Smooth muscle cell of the brain vasculature (primary cell): ENCODE data around the gene IFNA5.

Source experiments
- DNase-seq: peaks from one replicate; pipeline ENCODE4 v3.0.0-alpha.2; 2012; ENCODE audit warnings: low read depth, low spot score

Gene IFNA5

DNA sequence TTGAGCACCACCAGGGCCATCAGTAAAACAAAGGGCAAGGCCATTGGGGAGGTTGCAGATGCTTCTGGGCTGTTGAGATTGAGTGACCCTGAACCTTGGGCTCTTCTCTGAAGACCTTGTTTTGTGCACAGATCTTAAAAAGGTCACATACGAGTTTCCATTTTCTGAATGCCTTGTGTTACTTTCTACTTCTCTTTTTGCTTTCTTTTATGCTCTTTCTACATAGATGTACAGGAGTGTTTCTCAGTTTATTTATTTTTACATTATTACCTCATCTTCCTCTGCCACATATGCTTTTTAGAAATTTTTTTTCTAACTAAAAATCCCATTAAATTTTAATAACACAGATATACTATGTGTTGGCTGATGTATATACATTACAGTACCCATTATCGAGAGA is at the start of gene IFNA5:
IFNA5 (minus strand) TSS at position 101 of the 400 bp plus-strand sequence; CDS start at position 44, 57 bp downstream.
- DNase-seq: no peak

DNA sequence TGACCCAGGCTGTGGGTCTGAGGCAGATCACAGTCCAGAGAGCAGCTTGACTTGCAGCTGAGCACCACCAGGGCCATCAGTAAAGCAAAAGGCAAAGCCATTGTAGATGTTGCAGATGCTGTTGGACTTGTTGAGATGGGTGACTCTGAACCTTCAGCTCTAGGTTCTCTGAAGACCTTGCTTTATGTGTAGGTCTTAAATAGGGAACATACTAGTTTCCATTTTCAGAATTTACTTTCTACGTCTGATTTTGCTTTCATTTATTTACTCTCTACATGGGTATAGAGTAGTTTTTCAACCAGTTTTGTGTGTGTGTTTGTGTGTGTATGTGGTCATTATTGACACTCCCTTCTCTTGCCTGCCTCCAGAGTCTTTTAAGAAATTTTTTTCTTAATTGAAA is 45.7 kb upstream of the IFNA5 start, which contains the start of gene IFNA6:
IFNA6 (minus strand) TSS at position 101 of the 400 bp plus-strand sequence; CDS start at position 101, 0 bp downstream.
- DNase-seq: no peak

- DNase-seq: no peak
Observed at GRCh38 chr9:21348430-21348970, 43.4 kb upstream of the IFNA5 start.

DNA sequence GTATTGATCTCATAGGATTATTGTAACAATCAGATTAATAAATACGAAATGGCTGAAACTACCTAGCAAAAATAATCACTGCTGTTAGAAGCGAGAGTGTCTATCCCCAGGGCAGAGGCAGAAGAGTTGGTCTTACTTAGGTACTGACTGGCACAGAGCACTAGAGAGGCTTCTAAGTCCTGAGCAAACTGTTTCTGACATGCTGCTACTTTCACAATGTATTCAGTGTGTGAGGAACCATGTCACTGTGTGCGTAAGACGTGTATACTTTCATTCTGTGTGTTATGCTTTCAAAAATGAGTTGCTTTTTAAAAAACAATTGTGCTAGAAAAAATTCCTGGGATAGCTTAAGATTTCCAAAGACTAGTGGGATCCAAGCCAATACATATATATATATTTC is 35.6 kb upstream of the IFNA5 start:
- DNase-seq: no peak

DNA sequence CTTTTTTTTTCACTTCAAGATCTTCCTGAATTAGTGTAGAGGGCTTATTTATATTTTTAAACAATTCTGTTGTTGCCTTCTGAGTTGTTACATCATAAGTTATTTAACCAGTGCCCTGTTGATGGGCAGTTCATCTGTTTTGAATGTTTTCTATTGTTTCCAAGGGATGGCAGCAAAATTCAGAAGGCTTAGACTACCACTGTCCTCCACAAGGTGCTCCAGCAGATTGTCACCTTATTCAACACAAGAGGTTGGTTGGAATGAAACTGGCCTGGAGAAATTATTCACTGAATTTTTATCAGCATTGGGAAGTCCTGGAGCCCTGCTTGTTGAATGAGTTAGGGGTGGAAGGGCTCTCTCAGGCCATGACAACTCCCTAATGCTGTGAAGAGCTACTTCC is 31.3 kb upstream of the IFNA5 start:
- DNase-seq: no peak

- DNase-seq: peak; percentile 79
Observed at GRCh38 chr9:21334701-21335632, 29.9 kb upstream of the IFNA5 start, which contains the start of gene KLHL9. TSS of gene KLHL9 (minus strand) at chr9:21335404. CDS start at chr9:21334859, 545 bp downstream.

- no peak for DNase-seq
Observed at GRCh38 chr9:21333226-21333625, 28.1 kb upstream of the IFNA5 start.

GRCh38 chr9:21331676-21332402 is 26.7 kb upstream of the IFNA5 start:
- no peak for DNase-seq

GRCh38 chr9:21326526-21327139 is 21.5 kb upstream of the IFNA5 start:
- DNase-seq: no peak

GRCh38 chr9:21324047-21324446 is 18.9 kb upstream of the IFNA5 start:
- DNase-seq: no peak

DNA sequence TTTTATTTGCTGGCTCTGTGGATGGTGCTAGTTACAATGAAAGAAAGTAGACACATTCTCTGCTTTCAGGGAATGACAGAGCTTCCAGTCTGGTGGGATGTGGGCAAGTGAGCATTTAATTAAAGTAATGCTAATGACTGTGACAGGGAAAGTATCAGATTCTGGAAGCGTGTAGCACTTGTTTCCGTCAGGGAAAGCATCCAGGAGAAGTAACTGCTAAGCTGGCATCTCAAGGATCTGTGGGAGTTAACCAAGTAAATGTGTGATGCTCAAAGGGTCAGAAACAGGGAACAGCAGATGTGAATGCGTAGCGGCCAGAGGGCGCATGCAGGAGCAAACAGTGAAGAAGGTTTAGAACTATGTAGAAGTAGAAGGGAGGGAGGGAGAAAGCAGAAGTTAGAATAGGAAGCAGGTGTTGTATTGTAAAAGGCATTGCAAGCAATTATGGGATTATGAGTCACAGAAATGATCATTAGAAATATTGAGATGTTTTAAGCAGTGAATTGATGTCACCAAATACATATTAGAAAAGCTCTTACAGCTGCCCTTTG is 17.9 kb upstream of the IFNA5 start:
- no peak for DNase-seq

DNA sequence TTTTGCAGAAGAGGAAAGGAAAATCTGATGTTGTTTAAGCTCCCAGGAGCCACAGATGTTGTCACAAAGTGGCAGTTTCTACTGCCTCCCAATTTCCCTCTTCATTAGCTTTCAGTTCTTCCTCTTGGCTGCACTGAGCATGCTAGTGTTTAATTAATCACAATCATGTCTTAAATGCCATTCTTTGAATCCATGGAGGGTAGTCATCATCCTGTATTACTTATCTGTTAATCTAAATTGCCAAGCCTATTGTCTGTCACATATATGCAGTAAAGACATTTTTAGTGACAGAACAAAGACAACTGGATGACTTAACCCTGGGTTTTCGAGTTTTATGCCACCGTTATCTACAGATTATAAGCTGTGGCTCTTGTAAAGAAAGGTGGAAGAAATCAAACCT is 15.4 kb upstream of the IFNA5 start:
- DNase-seq: no peak

GRCh38 chr9:21317956-21318923 is 13.1 kb upstream of the IFNA5 start:
- DNase-seq: no peak

DNA sequence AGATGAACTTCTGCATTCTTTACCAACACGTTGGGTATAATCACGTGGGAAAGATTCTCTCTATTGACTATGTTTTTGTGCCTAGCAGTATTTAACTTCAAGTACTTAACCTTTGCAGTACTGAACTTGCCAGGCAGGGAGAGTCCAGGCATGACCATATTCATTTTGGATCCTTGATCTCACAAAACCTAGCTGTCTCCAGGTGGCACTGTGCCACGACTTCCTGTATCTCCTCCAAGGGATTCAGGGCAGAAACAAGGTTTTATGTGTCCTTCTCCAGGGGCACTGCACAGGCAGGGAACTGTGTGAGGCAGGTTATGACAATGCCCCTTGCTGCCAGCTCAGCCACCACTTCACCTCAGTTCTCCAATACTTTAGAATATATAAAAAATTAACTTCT is 11.7 kb upstream of the IFNA5 start:
- no peak for DNase-seq

- DNase-seq: no peak
Observed at GRCh38 chr9:21316032-21316842, 11.1 kb upstream of the IFNA5 start.

GRCh38 chr9:21314152-21314551 is 9.0 kb upstream of the IFNA5 start:
- no peak for DNase-seq

- no peak for DNase-seq
Observed at GRCh38 chr9:21311889-21312288, 6.8 kb upstream of the IFNA5 start.

DNA sequence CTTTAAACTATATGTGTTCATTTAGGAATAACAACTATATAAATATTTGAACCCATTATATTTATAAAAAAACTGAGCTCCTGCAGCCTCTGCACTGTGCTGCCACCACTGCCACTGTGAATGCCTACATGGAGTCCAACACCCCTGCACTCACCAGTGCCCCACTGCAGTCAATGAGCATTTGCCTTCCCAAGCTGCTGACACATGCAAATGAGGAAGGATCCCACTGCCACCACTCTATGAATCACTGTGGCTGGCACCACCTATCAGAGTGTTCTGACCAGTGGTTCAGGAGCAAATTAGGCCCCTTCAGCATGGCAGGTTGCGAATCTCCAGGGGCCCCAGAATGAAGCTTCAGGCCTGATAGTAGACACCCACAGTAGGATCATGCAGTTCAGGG is 9.1 kb downstream of the IFNA5 start:
- no peak for DNase-seq

DNA sequence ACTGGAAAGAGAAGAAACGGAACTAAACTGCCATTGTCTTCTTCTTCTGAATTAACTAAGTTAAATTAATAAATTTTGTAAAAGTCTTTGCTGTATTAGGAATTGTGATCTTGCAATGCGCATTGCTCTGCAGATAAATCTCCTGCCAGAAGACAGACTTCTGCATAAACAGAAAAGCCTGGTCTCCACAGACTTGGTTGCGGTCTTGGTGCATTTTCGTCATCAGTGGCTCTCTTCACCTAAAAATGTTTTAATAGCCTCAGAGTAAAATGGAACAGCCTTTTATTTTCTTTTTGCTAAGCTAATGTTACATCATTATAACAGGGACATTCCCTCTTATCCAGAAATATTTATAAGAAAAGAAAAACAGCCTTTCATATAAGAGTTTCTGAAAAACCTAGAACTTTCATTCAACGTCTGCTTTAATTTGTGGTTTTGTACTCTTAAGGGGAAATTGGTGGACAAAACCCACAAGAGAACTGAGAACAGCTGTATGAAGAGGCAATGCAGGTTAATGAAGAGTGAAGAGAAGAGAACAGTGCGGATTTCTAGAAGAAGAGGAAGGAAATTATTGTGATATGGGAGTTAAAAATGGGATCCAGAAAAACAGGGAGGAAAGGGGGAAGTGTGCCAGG is 10.1 kb downstream of the IFNA5 start:
- DNase-seq: no peak
